Mesenchymal stem cell (in vitro differentiated cells and primary cell): ENCODE data around the gene RNF123.
"Not testable (repeated sequence)": the region's sequence is repeated elsewhere in the genome, so short reads cannot be mapped to it uniquely, and the experiment has no call there.

Source experiments
- DNase-seq: peaks from one replicate; pipeline ENCODE4 v3.0.0-alpha.2; 2013
- H2AFZ ChIP-seq: one replicate; pipeline ENCODE4 v1.6.1; 2013; ENCODE audit warnings: low read depth, mild to moderate bottlenecking, control low read depth, inconsistent platforms, low read length, moderate library complexity
- H2AK5ac ChIP-seq: 2 replicates; pipeline ENCODE4 v1.6.1; 2013; ENCODE audit warnings: low read length, moderate library complexity, mild to moderate bottlenecking, inconsistent platforms; ENCODE audit not compliant: severe bottlenecking
- H2BK120ac ChIP-seq: one replicate; pipeline ENCODE4 v1.6.1; 2013; ENCODE audit warnings: low read depth, mild to moderate bottlenecking, inconsistent platforms, low read length, moderate library complexity
- H2BK12ac ChIP-seq, 2 experiments: one replicate each; pipeline ENCODE4 v1.6.1; 2013; ENCODE audit warnings: inconsistent platforms in 2 of 2, low read length in 2 of 2, mild to moderate bottlenecking in 2 of 2, moderate library complexity in 2 of 2, control low read depth in 1 of 2
- H2BK15ac ChIP-seq: one replicate; pipeline ENCODE4 v1.6.1; 2013; ENCODE audit warnings: mild to moderate bottlenecking, low read depth, inconsistent platforms; ENCODE audit not compliant: poor library complexity, severe bottlenecking
- H2BK5ac ChIP-seq: 2 replicates; pipeline ENCODE4 v1.6.1; 2013; ENCODE audit warnings: low read depth, mild to moderate bottlenecking, low read length, control low read depth, inconsistent platforms; ENCODE audit not compliant: poor library complexity, severe bottlenecking
- H3K14ac ChIP-seq, 2 experiments: one replicate each; pipeline ENCODE4 v1.6.1; 2013; ENCODE audit warnings: inconsistent platforms in 2 of 2, low read length in 2 of 2, control low read depth in 1 of 2, mild to moderate bottlenecking in 1 of 2, moderate library complexity in 1 of 2
- H3K18ac ChIP-seq, 2 experiments: one replicate each; pipeline ENCODE4 v1.6.1; 2013; ENCODE audit warnings: inconsistent platforms in 2 of 2, low read length in 2 of 2, control low read depth in 1 of 2, low read depth in 1 of 2, mild to moderate bottlenecking in 1 of 2
- H3K23ac ChIP-seq, 2 experiments: one replicate each; pipeline ENCODE4 v1.6.1; 2013; ENCODE audit warnings: inconsistent platforms in 2 of 2, low read length in 2 of 2, mild to moderate bottlenecking in 2 of 2, moderate library complexity in 2 of 2, control low read depth in 1 of 2
- H3K27ac ChIP-seq: 2 replicates; pipeline ENCODE4 v1.5.1; 2013; ENCODE audit warnings: mild to moderate bottlenecking, moderate library complexity, low read length, control low read depth, inconsistent platforms; ENCODE audit not compliant: poor library complexity, severe bottlenecking
- H3K27me3 ChIP-seq, 2 experiments: 2 replicates each; pipeline versions ENCODE4 v1.6.1 to v1.7.0; 2013; ENCODE audit warnings: low read length in 2 of 2, mild to moderate bottlenecking in 2 of 2, moderate library complexity in 2 of 2, control low read depth in 1 of 2, inconsistent platforms in 1 of 2; ENCODE audit not compliant: control insufficient read depth in 1 of 2, insufficient read depth in 1 of 2
- H3K36me3 ChIP-seq, 2 experiments: 2 replicates each; pipeline versions ENCODE4 v1.6.1 to v1.7.0; 2013; ENCODE audit warnings: low read length in 2 of 2, control low read depth in 1 of 2, inconsistent platforms in 1 of 2, low read depth in 1 of 2, mild to moderate bottlenecking in 1 of 2; ENCODE audit not compliant: insufficient read depth in 2 of 2, control insufficient read depth in 1 of 2
- H3K4ac ChIP-seq, 2 experiments: one replicate each; pipeline ENCODE4 v1.6.1; 2013; ENCODE audit warnings: inconsistent platforms in 2 of 2, low read length in 2 of 2, mild to moderate bottlenecking in 2 of 2, moderate library complexity in 2 of 2, control low read depth in 1 of 2, low read depth in 1 of 2
- H3K4me1 ChIP-seq: 2 replicates; pipeline ENCODE4 v1.6.1; 2013; ENCODE audit warnings: low read depth, low read length, control low read depth; ENCODE audit not compliant: control insufficient read depth, insufficient read depth
- H3K4me2 ChIP-seq: 2 replicates; pipeline ENCODE4 v1.6.1; 2013; ENCODE audit warnings: low read length, mild to moderate bottlenecking, inconsistent platforms; ENCODE audit not compliant: poor library complexity, severe bottlenecking
- H3K4me3 ChIP-seq, 2 experiments: 2 replicates each; pipeline versions ENCODE4 v1.5.1 to v1.7.0; 2013; ENCODE audit warnings: low read length in 2 of 2, mild to moderate bottlenecking in 2 of 2, control low read depth in 1 of 2, low read depth in 1 of 2; ENCODE audit not compliant: insufficient read depth in 1 of 2
- H3K79me1 ChIP-seq: replicated peaks from 2 replicates; pipeline ENCODE4 v1.6.1; 2013; ENCODE audit warnings: mild to moderate bottlenecking, control low read depth, low read length, inconsistent platforms; ENCODE audit not compliant: poor library complexity, severe bottlenecking
- H3K9ac ChIP-seq: 2 replicates; pipeline ENCODE4 v1.7.0; 2013; ENCODE audit warnings: mild to moderate bottlenecking, low read length, moderate library complexity
- H3K9me3 ChIP-seq: 2 replicates; pipeline ENCODE4 v1.7.0; 2013; ENCODE audit warnings: mild to moderate bottlenecking, low read length; ENCODE audit not compliant: control insufficient read depth
- H4K8ac ChIP-seq: one replicate; pipeline ENCODE4 v1.6.1; 2013; ENCODE audit warnings: inconsistent platforms, mild to moderate bottlenecking, low read length, moderate library complexity
- H4K91ac ChIP-seq: one replicate; pipeline ENCODE4 v1.6.1; 2013; ENCODE audit warnings: mild to moderate bottlenecking, low read length, inconsistent platforms
- WGBS: methylation state at CpG from one replicate; pipeline ENCODE4 v1.1.7; 2013; ENCODE audit warnings: mixed read lengths; 5-methylcytosine and 5-hydroxymethylcytosine counted together

RNF123 gene

DNA sequence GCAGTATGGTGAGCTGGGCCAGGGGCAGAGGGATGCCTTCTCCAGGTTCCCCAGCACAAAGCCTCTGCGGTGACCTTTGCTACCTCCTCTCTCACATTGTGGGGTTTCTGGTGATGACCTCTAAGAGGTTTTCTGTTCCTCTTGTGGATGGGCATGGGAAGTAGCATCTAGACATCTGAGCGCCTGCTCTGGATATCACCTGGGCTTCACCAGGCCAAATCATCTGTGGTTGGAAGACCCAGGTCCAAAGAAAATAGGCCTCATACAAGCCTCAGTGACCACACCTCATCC is 8.2 kb upstream of the RNF123 start:
- H3K4me1 ChIP-seq = peaks cover 25% of the 10 kb centered on the region
- WGBS = 100% methylated on average over 1 of the region's 2 CpGs
- no peak overlapping the region for H3K4ac ChIP-seq
- H4K91ac ChIP-seq = no peak overlapping the region
- no peak overlapping the region for H2BK15ac ChIP-seq
- H3K27me3 ChIP-seq = no peaks in the 10 kb centered on the region
- no peak overlapping the region for H2BK12ac ChIP-seq
- no peak overlapping the region for H3K23ac ChIP-seq
- no peak overlapping the region for H4K8ac ChIP-seq
- peaks cover 37% of the 10 kb centered on the region for H3K79me1 ChIP-seq
- no peak overlapping the region for H2BK5ac ChIP-seq
- no peak overlapping the region for H3K4me3 ChIP-seq
- H3K9me3 ChIP-seq = no peaks in the 10 kb centered on the region
- no peak for DNase-seq
- H3K9ac ChIP-seq = no peak overlapping the region
- H3K36me3 ChIP-seq = peaks cover 83 to 87% of the 10 kb centered on the region in 2 experiments
- H3K4me2 ChIP-seq = no peak overlapping the region
- no peak overlapping the region for H2AK5ac ChIP-seq
- H2AFZ ChIP-seq = no peak overlapping the region
- no peak overlapping the region for H3K14ac ChIP-seq
- no peak overlapping the region for H3K27ac ChIP-seq
- H2BK120ac ChIP-seq = no peak overlapping the region
- no peak overlapping the region for H3K18ac ChIP-seq

- no peak overlapping the region for H4K91ac ChIP-seq
- H3K23ac ChIP-seq = no peak overlapping the region
- H3K9ac ChIP-seq = no peak overlapping the region
- no peak overlapping the region for H4K8ac ChIP-seq
- peaks cover 33% of the 10 kb centered on the region for H3K79me1 ChIP-seq
- 99% methylated on average over 4 of the region's 4 CpGs for WGBS
- no peak for DNase-seq
- H3K4ac ChIP-seq = no peak overlapping the region
- H3K9me3 ChIP-seq = no peaks in the 10 kb centered on the region
- no peak overlapping the region for H3K18ac ChIP-seq
- H2AFZ ChIP-seq = no peak overlapping the region
- H3K4me2 ChIP-seq = no peak overlapping the region
- no peak overlapping the region for H3K27ac ChIP-seq
- H3K4me1 ChIP-seq = peaks cover 24% of the 10 kb centered on the region
- H2BK120ac ChIP-seq = no peak overlapping the region
- H3K27me3 ChIP-seq = no peaks in the 10 kb centered on the region
- no peak overlapping the region for H2BK5ac ChIP-seq
- no peak overlapping the region for H3K4me3 ChIP-seq
- no peak overlapping the region for H2BK12ac ChIP-seq
- no peak overlapping the region for H2AK5ac ChIP-seq
- H3K36me3 ChIP-seq = peaks cover 79 to 83% of the 10 kb centered on the region in 2 experiments
- no peak overlapping the region for H2BK15ac ChIP-seq
- H3K14ac ChIP-seq = no peak overlapping the region
Observed at GRCh38 chr3:49681543-49681942, 7.8 kb upstream of the RNF123 start.

DNA sequence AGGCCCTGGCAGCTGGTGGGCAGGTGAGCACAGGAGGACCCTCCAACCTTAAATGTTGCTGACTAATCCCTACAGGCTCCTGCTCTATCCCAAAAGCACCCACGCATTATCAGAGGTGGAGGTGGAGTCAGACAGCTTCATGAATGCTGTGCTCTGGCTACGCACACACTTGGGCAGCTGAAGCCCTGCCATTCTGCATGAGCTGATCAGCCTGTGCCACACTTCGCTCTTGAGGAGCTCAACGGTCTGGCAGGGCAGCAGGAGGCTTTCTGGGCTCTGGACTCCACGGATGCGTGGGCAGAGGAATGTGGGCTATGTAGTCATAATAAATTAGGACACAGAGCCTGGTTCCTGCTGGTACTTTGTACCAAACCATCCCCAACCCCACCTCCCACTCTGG is 6.2 kb upstream of the RNF123 start:
- DNase-seq = no peak

GRCh38 chr3:49684453-49684852 is 4.9 kb upstream of the RNF123 start:
- not testable (repeated sequence) for H3K27ac ChIP-seq, H2AK5ac ChIP-seq, DNase-seq, H3K14ac ChIP-seq, H2BK120ac ChIP-seq, H3K9ac ChIP-seq, H3K4me2 ChIP-seq, H3K4me3 ChIP-seq, H2BK15ac ChIP-seq, H2BK5ac ChIP-seq, H4K8ac ChIP-seq, H3K4ac ChIP-seq, H3K9me3 ChIP-seq, H2AFZ ChIP-seq, H3K18ac ChIP-seq, H3K23ac ChIP-seq, H3K27me3 ChIP-seq, H3K79me1 ChIP-seq, H2BK12ac ChIP-seq, H4K91ac ChIP-seq
- WGBS = 100% methylated on average over 2 of the region's 2 CpGs
- Histone ChIP-seq H3K4me1 (peaks cover 31% of the 10 kb centered on the region), H3K36me3 (peaks cover 50 to 54% of the 10 kb centered on the region in 2 experiments)

More for the DNA sequence above, 6.2 kb upstream of the RNF123 start:
- H2BK120ac ChIP-seq = no peak overlapping the region
- H4K8ac ChIP-seq = no peak overlapping the region
- no peaks in the 10 kb centered on the region for H3K27me3 ChIP-seq
- 100% methylated on average over 3 of the region's 6 CpGs for WGBS
- peaks cover 19% of the 10 kb centered on the region for H3K79me1 ChIP-seq
- no peaks in the 10 kb centered on the region for H3K9me3 ChIP-seq
- no peak overlapping the region for H3K18ac ChIP-seq
- H3K27ac ChIP-seq = peak overlapping the region; percentile 91
- no peak overlapping the region for H2AFZ ChIP-seq
- H3K4me3 ChIP-seq = no peak overlapping the region
- no peak overlapping the region for H3K23ac ChIP-seq
- no peak overlapping the region for H3K4ac ChIP-seq
- H2BK5ac ChIP-seq = no peak overlapping the region
- no peak overlapping the region for H2BK12ac ChIP-seq
- no peak overlapping the region for H4K91ac ChIP-seq
- no peak overlapping the region for H2BK15ac ChIP-seq
- H3K14ac ChIP-seq = no peak overlapping the region
- peaks cover 28% of the 10 kb centered on the region for H3K4me1 ChIP-seq
- H3K4me2 ChIP-seq = no peak overlapping the region
- peaks cover 63 to 67% of the 10 kb centered on the region in 2 experiments for H3K36me3 ChIP-seq
- H2AK5ac ChIP-seq = no peak overlapping the region
- H3K9ac ChIP-seq = no peak overlapping the region
